ENCODE measurements around the gene SIL1.
"Not testable (repeated sequence)": the region's sequence is repeated elsewhere in the genome, so short reads cannot be mapped to it uniquely, and the experiment has no call there.

SIL1 gene

DNA sequence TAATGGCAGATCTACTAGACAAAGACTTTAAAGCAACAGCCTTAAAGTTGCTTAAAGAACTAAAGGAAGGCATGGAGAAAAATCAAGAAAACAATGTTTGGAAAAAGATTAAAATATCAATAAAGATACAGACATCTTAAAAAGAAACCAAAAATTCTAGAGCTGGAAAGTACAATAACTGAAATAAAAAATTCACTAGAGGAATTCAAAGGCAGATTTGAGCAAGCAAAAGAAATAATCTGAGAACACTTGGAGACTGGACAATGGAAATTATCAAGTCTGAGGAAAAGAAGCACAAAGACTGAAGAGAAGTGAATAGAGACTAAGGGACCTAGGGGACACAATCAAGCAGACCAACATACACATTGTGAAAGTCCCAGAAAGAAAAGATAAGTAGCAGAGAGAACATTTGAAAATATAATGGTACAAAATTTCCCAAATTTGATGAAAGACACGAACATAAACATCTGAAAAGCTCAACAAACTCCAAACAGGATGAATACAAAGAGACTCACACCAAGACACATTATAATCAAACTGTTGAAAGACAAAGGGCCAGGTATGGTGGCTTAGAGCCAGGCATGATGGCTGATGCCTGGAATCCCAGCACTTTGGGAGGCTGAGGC lies 26.3 kb downstream of the SIL1 start:
- DNase-seq: no peak

DNA sequence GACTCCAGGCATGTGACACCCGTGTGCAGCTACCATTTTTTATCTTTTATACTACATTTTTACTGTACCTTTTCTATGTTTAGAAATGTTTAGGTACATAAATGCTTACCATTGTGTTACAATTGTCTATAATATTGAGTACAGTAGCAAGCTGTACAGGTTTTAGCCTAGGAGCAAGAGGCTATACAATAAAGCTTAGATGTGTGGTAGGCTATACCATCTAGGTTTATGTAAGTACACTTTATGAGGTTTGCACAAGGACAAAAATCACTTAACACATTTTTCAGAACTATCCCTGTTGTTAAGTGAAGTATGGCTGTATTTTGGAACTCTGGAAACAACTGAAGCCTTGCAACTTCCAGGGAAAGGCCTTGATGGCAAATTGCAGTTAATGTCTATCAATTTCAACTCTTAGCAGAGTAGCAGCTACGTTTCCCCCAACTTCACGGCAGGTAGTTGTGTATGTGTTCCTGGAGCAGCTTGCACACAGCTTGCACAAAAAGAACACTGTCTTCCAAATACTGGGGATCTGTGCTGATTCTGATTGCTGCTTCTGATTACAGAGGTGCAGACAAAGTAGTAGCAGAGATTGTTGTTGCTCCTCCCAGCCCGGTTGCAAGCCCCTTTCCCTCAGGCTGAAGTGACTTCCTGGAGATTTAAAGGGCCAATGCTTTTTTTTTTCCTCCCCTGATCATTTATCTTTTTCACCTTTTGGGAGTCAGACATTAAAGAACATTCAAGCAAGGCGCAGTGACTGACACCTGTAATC lies 30.0 kb downstream of the SIL1 start:
- DNase-seq: no peak

DNA sequence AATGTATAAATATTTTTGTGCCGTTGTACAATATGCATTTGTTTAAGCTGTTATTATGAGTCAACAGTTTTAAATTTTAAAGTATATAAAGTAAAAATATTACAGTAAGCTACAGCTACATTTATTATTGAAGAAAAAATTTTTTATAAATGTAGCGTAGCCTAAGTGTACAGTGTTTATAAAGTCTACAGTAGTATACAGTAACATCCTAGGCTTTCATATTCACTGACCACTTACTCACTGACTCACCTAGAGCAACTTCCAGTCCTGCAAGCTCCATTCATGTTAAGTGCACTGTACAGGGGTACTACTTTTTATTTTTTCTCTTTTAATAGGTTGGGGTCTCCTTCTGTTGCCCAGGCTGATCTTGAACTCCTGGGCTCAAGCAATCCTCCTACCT lies 30.6 kb downstream of the SIL1 start:
- no peak for DNase-seq

DNA sequence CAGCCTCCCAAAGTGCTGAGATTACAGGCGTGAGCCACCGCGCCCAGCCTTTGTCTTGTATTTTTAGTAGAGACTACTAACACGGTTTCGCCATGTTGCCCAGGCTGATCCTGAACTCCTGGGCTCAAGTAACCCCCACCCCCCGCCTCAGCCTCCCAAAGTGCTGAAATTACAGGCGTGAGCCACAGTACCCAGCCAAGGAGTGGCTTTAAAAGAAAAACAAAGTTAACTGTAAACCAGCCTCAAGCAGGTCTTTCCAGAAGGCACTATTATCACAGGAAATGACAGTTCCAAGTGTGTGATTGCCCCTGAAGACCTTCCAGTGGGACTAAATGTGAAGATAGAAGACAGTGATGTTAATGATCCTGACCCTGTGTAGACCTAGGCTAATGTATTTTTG lies 31.1 kb downstream of the SIL1 start:
- DNase-seq: no peak

DNA sequence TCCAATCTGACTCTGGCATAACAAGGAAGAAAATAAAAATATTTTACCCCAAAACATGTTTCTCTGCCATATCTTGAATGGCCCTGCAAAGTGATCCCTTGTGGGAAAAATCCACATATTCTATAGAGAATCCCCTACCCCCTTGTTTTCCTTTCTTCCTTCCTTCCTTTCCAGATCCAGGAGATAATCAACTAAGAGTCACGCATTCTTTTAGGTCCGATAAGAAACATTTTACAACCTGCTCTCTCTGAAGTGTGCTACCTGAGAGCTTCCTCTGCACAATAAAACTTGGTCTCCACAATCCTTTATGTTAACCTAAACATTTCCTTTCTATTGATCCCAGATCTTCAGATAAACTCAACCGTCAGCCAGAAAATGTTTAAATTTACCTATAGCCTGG lies 33.3 kb downstream of the SIL1 start:
- not testable (repeated sequence) for DNase-seq

DNA sequence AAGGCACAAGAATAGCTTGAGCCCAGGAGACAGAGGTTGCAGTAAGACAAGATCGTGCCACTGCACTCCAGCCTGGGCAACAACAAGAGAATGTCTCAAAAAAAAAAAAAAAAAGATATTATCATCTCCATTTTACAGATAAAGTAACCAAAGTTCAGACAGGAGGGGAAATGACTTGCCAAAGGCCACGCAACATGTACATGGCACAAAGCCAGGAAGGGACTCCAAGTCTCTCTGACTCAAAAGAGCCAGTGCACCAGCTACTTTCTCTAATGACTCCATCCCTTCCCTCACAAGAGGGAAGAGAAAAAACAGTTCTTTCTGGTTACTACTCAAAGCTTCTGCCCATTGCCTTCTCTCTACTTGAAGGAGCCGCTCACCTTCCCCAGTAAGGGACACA lies 34.1 kb downstream of the SIL1 start:
- no peak for DNase-seq

DNA sequence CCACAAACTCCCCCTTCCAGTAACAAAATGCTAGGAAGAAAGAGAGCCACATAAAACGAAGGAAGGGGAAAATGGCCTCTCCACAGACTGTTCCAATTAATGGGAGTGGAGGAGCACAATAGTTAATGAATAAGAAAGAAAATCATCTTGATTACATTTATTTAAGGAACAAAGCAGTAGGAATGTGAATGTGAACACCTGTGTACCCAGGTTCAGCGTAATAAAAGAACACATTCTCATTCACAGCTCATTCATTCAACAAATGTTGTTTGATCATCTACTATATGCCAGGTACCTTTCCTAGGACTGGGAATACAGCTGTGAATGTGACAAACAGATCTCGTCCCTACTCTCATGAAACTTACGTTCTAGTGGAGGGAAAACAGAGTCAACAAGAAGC lies 35.7 kb downstream of the SIL1 start:
- no peak for DNase-seq

DNA sequence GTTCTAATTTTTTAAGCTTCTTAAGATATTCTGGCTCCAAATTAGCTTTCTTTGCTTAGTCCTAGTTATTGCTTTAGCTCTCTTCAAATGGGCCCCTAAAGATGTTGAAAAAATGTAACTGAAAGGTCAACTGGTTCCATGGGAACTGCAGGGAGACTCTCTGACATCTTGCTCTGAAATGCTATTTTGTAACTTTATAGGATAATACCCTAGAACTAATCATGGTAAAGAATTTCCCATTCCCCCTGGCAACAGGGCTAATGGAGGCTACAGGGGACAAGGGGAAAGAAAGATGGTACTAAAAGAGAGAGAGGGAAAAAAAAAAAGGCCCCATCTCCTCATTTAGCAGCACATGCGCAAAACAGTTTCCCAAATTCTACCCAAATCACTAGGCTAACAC lies 39.4 kb downstream of the SIL1 start:
- no peak for DNase-seq

DNA sequence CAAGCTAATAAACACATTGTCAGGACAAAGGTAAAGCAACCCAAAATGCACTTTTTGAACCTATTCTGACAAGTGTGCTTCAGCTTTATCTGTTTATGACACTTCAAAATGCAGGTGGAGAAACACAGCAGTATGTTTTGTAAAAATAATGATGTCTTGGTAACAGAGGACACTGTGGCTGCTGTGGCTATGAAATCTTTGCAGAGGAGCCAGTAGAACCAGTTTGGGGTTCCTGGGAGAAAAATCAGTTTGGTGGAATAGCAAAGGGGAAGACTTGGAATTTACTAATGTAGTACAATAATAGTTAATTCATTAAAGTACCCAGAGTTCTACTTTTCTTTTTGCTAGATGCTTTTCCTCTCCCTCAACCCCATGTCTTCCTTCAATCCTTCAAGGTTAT lies 40.6 kb downstream of the SIL1 start:
- no peak for DNase-seq

DNA sequence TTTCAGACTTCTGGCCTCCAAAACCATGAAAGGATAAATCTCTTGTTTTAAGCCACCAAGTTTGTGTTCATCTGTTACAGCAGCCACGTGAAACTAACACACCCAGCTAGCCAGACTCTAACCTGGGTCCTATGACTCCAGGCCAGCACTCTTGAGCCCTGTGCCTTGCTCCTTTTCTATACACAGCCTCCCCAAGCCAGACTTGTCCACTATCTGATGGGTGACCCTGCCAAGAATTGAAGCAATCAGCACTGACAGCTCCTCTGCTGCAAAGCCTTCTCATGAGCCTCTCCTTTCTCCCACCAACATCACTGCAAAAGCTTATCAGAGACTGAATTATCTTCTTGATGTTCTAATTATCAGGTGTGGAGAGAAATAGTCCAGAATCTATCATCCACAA lies 41.4 kb downstream of the SIL1 start:
- no peak for DNase-seq

DNA sequence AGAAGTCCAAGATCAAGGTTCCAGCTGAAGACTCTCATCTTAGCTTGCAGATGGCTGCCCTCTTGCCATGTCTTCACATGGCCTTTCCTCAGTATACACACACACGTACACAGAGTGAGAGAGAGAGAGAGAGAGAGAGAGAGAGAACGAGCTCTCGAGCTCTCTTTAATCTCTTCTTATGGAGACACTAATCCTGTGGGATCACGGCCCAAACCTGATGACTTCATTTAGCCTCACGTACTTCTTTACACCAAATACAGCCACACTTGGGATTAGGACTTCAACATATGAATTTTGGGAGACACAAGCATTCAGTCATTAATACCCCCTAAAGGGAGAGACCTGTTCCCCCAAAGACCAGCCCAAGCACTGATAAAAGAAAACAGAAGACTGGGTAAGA lies 42.8 kb downstream of the SIL1 start:
- no peak for DNase-seq

DNA sequence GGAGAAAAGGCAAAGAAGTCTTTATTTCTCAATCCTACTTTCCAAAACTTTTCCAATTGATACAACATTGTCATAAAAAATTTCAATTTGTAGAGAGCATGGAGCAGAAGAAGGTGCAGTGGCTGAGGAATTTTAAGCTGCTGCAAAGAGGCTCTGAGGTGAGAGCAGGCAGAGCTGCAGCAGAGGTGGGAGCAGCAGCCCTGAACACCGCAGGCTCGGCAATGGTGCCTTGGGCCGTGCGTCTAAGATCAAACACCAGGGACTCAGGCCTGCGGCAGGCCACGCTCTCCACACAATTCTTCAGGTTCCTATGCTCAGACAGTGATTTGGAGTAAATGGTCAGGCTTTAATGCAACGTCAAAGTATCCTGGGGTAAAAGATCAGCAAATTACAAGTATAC lies 46.3 kb downstream of the SIL1 start:
- no peak for DNase-seq

DNA sequence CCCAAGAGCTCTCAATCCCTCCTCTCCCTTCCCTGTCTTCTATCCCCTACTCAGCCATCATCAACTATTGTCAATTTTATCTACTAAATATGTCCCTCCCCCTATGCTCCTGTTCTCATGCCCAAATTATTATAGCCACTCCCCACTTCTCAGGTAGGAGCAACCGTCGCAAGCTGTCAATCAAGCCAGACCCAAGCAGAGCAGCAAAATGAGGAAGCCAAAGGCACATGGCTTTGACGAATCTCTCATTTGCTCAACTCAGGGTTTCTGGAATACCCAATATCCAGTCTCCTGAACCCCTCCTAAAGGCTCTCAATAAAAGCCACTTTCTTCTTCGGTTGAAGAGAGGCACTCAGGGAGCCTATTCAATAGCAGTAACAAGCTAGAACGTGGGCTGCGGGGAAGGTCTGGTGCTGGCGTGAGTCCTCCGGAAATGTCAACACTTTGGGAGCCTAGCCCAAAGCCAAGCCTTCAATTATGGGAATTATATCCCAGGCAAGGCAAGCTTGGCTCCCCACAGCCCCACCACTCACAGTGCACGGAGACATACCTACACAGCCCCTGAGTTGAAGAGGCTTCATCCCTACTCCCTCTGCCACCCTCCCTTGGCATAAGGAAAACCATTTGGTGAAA lies 47.7 kb downstream of the SIL1 start:
- no peak for DNase-seq

DNA sequence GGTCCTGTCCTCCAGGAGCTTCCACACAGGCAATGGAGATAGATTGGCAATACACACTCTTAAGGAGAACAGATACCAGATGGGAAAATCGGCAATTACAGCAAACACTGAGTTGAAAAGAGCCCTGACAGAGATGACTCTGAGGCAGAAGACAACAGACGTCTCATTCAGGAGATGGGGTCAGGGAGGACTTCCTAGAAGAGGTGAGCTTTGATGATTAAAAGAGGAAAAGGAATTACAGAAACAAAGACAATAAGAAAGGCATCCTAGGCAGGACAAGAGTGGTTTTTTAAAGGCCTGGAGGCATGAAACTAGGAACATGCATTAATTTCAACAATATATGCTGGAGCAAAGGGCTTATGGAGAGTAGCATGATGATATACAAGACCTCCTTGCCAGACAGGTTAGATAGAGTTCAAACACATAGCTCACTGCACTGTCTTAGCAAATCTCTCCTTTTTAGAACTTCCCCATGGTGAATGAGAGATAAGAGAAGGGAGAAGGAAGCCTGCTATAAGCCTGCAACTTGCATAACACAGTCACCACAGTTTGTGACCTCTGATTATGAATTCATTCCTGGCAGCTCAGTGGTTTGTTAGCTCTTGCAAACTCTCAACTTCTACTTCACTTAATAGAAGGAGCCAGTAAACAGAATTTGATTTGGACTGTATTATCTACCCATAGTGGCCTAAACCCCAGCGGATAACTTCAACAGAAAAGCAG lies 48.5 kb downstream of the SIL1 start:
- no peak for DNase-seq

DNA sequence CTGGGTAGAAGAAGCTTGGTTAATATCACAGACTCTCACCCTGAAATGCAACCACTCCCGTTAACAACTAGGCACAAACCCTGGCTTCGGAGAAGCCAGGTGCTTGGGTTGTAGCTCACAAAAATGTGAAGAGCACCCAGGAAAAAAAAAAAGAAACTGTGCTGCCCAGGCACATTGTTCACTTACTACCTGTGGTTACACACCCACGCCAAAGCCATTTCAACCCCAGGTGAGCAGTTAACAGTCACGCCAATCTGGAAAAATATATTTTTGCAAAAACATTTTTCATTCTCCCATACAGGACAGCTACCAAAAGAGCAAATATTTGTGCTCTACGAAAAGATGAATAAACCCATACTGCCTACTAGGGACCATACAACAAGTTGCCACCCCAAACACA lies 49.2 kb downstream of the SIL1 start:
- no peak for DNase-seq

DNA sequence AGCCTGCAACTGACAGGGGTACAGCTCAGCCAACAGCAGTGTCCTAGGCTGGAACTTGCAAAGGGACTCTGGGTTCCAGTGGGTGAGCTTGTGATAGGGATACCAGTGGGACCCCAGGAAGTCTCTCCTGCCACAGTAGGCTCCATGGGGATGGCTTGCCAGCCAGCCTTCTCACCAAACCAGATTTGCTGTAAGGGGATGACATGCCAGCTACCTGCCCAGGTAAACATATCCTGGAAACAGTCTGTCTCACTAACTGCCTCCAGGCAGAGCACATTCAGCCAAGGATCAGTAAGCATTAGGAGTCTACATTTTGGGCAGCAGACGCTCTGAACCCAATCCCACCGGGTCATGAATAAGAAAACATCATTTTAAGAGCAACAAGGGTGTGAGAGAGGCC lies 49.9 kb downstream of the SIL1 start:
- no peak for DNase-seq

DNA sequence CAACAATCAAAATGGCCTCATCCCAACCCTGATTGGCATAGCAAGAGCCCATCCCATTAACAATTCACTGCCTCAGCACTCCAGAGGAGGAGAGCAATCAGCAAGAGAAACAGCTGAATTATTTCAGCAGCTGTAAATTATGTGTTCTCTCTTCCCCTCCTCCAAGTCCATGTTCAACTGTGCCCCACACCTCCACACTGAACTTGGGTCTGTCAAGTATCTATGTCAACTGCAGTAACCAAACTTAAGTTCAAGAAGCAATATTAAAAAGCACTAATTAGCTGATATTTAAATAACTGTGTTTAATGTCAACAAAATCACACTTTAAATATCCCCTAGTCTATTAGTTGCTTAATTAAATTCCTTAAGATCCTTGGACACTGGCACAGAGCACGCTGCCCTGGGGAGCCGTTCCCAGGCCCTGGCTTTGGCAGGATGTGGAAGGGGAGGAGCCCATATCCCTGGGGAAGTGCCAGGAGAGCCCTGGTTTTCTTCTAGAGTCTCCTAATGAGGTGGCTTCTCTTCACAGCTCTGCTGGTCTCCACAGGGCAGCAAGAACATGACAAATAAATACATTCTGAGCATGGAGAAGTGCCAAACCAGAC lies 50.6 kb downstream of the SIL1 start:
- DNase-seq: no peak

DNA sequence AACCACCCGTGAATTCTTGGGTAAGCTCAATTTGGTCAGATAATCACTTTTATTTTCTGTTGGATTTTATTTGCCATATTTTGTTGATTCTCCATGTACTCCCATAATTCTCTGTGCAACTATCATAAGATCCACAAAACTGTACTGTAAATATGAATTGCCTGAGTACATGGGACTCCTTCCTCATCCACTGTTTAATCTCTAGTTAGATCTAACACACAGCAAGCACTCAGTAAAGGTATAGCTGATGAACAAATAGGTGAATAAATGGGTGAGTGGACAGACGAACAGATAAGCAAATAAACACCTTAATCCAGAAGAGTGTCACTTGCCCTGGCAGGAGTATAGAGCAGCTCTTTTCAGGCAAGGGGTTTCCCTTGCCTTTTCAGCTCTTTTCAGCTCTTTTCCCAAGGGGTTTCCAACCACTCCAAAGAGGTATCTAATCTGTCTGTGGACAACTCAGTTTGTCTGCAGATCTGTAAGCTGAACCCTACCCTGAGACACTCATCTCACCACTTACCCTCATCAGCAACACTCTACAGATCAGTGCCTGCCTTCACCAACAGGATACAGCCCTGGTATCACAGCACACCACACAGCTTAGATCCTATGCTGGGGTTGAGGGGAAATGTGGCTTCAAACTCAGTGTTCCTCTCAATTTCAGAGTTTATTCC lies 51.2 kb downstream of the SIL1 start:
- no peak for DNase-seq

DNA sequence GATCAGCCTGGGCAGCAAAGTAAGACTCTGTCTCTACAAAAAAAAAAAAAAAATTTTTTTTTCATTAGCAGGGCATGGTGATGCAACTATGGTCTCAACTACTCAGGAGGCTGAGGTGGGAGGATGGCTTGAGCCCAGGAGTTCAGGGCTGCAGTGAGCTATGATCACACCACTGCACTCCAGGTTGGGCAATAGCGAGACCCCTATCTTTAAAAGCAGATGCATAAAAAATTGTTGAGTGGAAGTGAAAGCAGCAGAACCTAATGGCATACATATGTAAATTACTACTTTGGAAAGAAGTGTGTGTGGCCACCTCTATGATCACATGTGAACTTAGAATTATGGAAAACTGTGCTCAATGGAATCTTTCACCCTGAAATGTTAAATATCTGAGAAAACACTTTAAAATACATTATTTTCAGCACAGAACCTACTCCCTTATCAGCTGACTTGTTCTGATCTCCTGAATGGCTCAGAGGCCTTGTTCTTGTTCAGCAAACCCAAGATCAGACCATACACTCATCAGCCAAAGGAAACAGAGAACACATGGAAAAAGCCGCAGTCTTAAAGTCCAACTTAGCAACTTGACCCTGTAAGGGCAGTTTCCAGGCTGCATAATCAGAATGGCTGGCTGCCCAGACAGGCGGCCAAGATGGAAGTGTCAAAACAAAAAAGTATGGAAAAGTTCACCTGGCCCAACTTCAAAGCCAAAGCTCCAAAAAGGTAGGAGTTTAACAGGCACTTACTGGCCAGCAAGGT lies 56.5 kb downstream of the SIL1 start:
- DNase-seq: no peak

DNA sequence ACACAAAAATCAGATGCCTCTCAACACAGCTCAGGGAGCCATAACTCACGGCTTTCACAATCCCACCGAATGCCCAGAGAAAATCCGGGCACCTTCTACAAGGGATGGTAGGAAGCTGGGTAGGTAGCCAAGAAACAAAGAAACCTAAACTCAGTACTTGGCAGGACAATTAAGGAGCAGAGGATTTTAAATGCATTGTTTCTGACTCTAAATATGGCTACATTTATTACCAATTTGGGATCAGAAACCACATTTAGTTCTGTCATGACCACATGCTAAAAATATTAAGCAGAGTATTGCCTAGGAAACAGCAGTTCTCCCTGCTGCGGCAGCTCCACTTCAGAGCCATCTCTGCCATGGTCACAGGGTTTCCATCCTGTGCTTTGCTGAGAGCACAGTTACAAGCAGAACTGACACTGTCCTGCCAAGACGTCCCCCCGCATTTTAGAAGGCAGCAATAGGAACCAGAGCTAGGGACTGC lies 57.5 kb downstream of the SIL1 start:
- DNase-seq: no peak

DNA sequence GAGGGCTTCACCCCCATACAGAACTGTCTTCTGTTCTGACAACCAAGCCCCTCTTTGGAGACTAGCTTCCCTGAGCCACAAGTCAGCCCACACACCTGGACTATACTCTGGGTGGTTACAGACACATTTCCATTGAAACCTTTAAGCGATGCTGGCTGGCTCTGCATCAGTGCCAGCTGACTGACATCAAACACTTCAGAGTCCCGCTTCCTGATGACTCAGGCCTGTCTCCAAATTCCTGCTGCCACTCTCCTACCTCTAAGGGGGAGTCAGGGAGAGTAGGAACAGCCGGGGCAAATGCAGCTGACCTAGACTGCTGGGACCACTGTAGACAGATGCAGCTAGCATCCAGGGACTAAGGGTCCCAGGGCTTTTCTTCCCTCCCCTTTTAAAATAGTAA lies 59.4 kb downstream of the SIL1 start:
- no peak for DNase-seq

DNA sequence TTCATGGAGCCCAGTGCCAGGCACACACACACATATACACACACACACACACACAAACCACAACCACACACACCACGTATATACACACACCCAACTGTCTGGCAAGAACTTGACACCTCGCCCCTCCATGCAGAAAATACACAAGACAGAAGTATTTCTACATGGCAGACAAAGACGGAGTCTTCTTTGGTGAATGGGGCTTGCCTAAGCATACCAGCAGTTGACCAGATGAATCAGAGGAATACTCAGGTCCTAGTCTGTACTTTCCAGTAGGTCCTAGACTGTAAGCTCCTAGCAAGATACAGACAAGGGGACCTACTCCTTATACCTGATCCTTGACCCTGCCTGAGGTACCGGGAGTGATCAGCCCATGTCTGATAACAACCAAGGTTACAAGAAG lies 60.1 kb downstream of the SIL1 start:
- DNase-seq: no peak

Measured in NCI-H526 treated with DMSO at 0.1 percent for 48 hours (cell line).